Neural progenitor cell (in vitro differentiated cells): ENCODE measurements around the gene BCL2L11. TPM values are rescaled to one million over a fixed set of nuclear protein-coding genes. Genes with fewer than 3 reads are reported as not detected.

Source experiments
- DNase-seq: peaks from one replicate; pipeline ENCODE4 v3.0.0-alpha.2; 2016; ENCODE audit warnings: low spot score
- H2AFZ ChIP-seq: fragments of 200-600 bp; sonication (generic); replicated peaks from 2 replicates; pipeline ENCODE4 v1.6.1; 2016; ENCODE audit warnings: antibody characterized with exemption
- H3F3A ChIP-seq: fragments of 200-600 bp; sonication (generic); 2 replicates; pipeline ENCODE4 v1.6.1; 2016; ENCODE audit warnings: antibody characterized with exemption, low read depth
- H3K27ac ChIP-seq: fragments of 200-600 bp; sonication (generic); 2 replicates; pipeline ENCODE4 v1.5.1; 2016; ENCODE audit warnings: mild to moderate bottlenecking
- H3K27me3 ChIP-seq: fragments of 200-600 bp; sonication (generic); 2 replicates; pipeline ENCODE4 v1.6.1; 2016; ENCODE audit warnings: mild to moderate bottlenecking, moderate library complexity
- H3K36me3 ChIP-seq: fragments of 200-600 bp; sonication (generic); 2 replicates; pipeline ENCODE4 v1.5.1; 2016
- H3K4me1 ChIP-seq: fragments of 200-600 bp; sonication (generic); 2 replicates; pipeline ENCODE4 v1.6.1; 2016; ENCODE audit warnings: mixed run types
- H3K4me2 ChIP-seq: fragments of 200-600 bp; sonication (generic); 2 replicates; pipeline ENCODE4 v1.6.1; 2016
- H3K4me3 ChIP-seq: fragments of 200-600 bp; sonication (generic); 2 replicates; pipeline ENCODE4 v1.5.1; 2016
- H3K79me2 ChIP-seq: fragments of 200-600 bp; sonication (generic); 2 replicates; pipeline ENCODE4 v1.6.1; 2016; ENCODE audit warnings: low read depth
- H3K9ac ChIP-seq: fragments of 200-600 bp; sonication (generic); 2 replicates; pipeline ENCODE4 v1.6.1; 2016
- H3K9me3 ChIP-seq: fragments of 200-600 bp; sonication (generic); 2 replicates; pipeline ENCODE4 v1.5.1; 2016; ENCODE audit warnings: low read depth
- H4K20me1 ChIP-seq: fragments of 200-600 bp; sonication (generic); 2 replicates; pipeline ENCODE4 v1.6.1; 2016; ENCODE audit warnings: low read depth
- H3K27ac Mint-ChIP-seq: 3 replicates; pipeline ENCODE4 v1.8.0; 2021; ENCODE audit warnings: mixed read lengths
- H3K27me3 Mint-ChIP-seq: 2 replicates; pipeline ENCODE4 v1.8.0; 2022; ENCODE audit warnings: low read depth, mild to moderate bottlenecking, inconsistent platforms, moderate library complexity, mixed read lengths; ENCODE audit not compliant: insufficient read depth
- H3K36me3 Mint-ChIP-seq: 3 replicates; pipeline ENCODE4 v1.8.0; 2021; ENCODE audit warnings: mixed read lengths
- H3K4me1 Mint-ChIP-seq: 3 replicates; pipeline ENCODE4 v1.8.0; 2021; ENCODE audit warnings: mixed read lengths
- H3K4me3 Mint-ChIP-seq: 3 replicates; pipeline ENCODE4 v1.8.0; 2021; ENCODE audit warnings: mild to moderate bottlenecking, moderate library complexity, mixed read lengths
- H3K9me3 Mint-ChIP-seq: 3 replicates; pipeline ENCODE4 v1.8.0; 2020; ENCODE audit warnings: mixed read lengths
- CTCF ChIP-seq: fragments of 200-600 bp; sonication (generic); IDR thresholded peaks from 2 replicates; pipeline ENCODE4 v1.5.1; 2017; ENCODE audit warnings: antibody characterized with exemption, mild to moderate bottlenecking
- EZH2 ChIP-seq: fragments of 200-600 bp; sonication (generic); IDR thresholded peaks from 2 replicates; pipeline ENCODE4 v1.6.1; 2017; ENCODE audit warnings: antibody characterized with exemption, mild to moderate bottlenecking, moderate library complexity
- EZH2phosphoT487 ChIP-seq: fragments of 200-600 bp; sonication (generic); IDR thresholded peaks from 2 replicates; pipeline ENCODE4 v1.6.1; 2017; ENCODE audit warnings: antibody characterized with exemption
- total RNA-seq: library from RNA; depleted of rRNA; stranded (reverse); fragments of >200 nt; gene quantifications from 2 replicates; pipeline ENCODE4 v1.2.3, GENCODE V29; 2015; ENCODE audit warnings: low replicate concordance

Gene BCL2L11
- total RNA-seq, 1 donor from 2014 or later = 46.9 TPM

- peaks cover 6% of the 10 kb centered on the region for H3K4me1 Mint-ChIP-seq
These were observed 28.9 kb upstream of the BCL2L11 start for GRCh38 chr2:111091811-111092211.

GRCh38 chr2:111094691-111095090, 26.0 kb upstream of the BCL2L11 start:
- no peaks in the 10 kb centered on the region for H3K79me2 ChIP-seq
- no peak overlapping the region for H3K4me2 ChIP-seq
- peaks cover 6% of the 10 kb centered on the region for H3K4me1 Mint-ChIP-seq
- H4K20me1 ChIP-seq = no peaks in the 10 kb centered on the region
- no peak overlapping the region for H3K27ac Mint-ChIP-seq
- no peaks in the 10 kb centered on the region for H3K36me3 ChIP-seq
- no peak for DNase-seq
- no peaks in the 10 kb centered on the region for H3K27me3 ChIP-seq
- H3K4me1 ChIP-seq = peaks cover 3% of the 10 kb centered on the region
- H3K9me3 ChIP-seq = no peaks in the 10 kb centered on the region
- H3K27ac ChIP-seq = no peak overlapping the region
- H3K36me3 Mint-ChIP-seq = no peaks in the 10 kb centered on the region
- H3K27me3 Mint-ChIP-seq = peaks cover 3% of the 10 kb centered on the region
- no peak overlapping the region for H2AFZ ChIP-seq
- no peak overlapping the region for H3K4me3 Mint-ChIP-seq
- no peaks in the 10 kb centered on the region for H3F3A ChIP-seq
- no peak overlapping the region for H3K9ac ChIP-seq
- no peak overlapping the region for H3K4me3 ChIP-seq
- no peak for TF ChIP-seq EZH2
- TF ChIP-seq EZH2phosphoT487 = no peak
- TF ChIP-seq CTCF = no peak
- H3K9me3 Mint-ChIP-seq = no peaks in the 10 kb centered on the region

More at GRCh38 chr2:111091811-111092211, 28.9 kb upstream of the BCL2L11 start:
- Histone ChIP-seq H3K36me3 (no peaks in the 10 kb centered on the region), H3K4me1 (peaks cover 3% of the 10 kb centered on the region), H3K4me2 (no peak overlapping the region), H3F3A (no peaks in the 10 kb centered on the region), H3K27me3 (no peaks in the 10 kb centered on the region), H3K9me3 (no peaks in the 10 kb centered on the region), H4K20me1 (no peaks in the 10 kb centered on the region), H3K27ac (no peak overlapping the region), H2AFZ (no peak overlapping the region), H3K4me3 (no peak overlapping the region), H3K79me2 (no peaks in the 10 kb centered on the region), H3K9ac (no peak overlapping the region)
- no peaks in the 10 kb centered on the region for H3K36me3 Mint-ChIP-seq
- no peak overlapping the region for H3K27ac Mint-ChIP-seq
- H3K4me3 Mint-ChIP-seq = no peak overlapping the region
- DNase-seq = no peak
- no peak for TF ChIP-seq CTCF
- TF ChIP-seq EZH2phosphoT487 = no peak
- no peak for TF ChIP-seq EZH2
- H3K9me3 Mint-ChIP-seq = no peaks in the 10 kb centered on the region
- peaks cover 6% of the 10 kb centered on the region for H3K27me3 Mint-ChIP-seq

- peak overlapping the region; percentile 28 for H2AFZ ChIP-seq
- H3K27me3 ChIP-seq = no peaks in the 10 kb centered on the region
- Mint-ChIP-seq H3K9me3 (no peaks in the 10 kb centered on the region), H3K4me3 (no peak overlapping the region), H3K4me1 (peaks cover 11% of the 10 kb centered on the region), H3K27ac (no peak overlapping the region), H3K27me3 (no peaks in the 10 kb centered on the region), H3K36me3 (no peaks in the 10 kb centered on the region)
- no peaks in the 10 kb centered on the region for H3K9me3 ChIP-seq
- no peaks in the 10 kb centered on the region for H3K79me2 ChIP-seq
- no peak overlapping the region for H3K9ac ChIP-seq
- H3K4me1 ChIP-seq = peaks cover 3% of the 10 kb centered on the region
- DNase-seq = no peak
- TF ChIP-seq EZH2 (no peak), EZH2phosphoT487 (no peak)
- H3K27ac ChIP-seq = no peak overlapping the region
- no peak overlapping the region for H3K4me3 ChIP-seq
- H3K4me2 ChIP-seq = no peak overlapping the region
- H3K36me3 ChIP-seq = no peaks in the 10 kb centered on the region
- H4K20me1 ChIP-seq = no peaks in the 10 kb centered on the region
- H3F3A ChIP-seq = no peaks in the 10 kb centered on the region
These were observed 25.3 kb upstream of the BCL2L11 start for GRCh38 chr2:111095434-111095833.

GRCh38 chr2:111099402-111099801, 21.3 kb upstream of the BCL2L11 start:
- no peaks in the 10 kb centered on the region for H3K9me3 ChIP-seq
- peaks cover 4% of the 10 kb centered on the region for H3K27me3 Mint-ChIP-seq
- H3K4me3 Mint-ChIP-seq = no peak overlapping the region
- H3K79me2 ChIP-seq = no peaks in the 10 kb centered on the region
- no peak overlapping the region for H3K27ac ChIP-seq
- no peaks in the 10 kb centered on the region for H4K20me1 ChIP-seq
- peaks cover 11% of the 10 kb centered on the region for H3K4me1 ChIP-seq
- no peak overlapping the region for H3K27ac Mint-ChIP-seq
- TF ChIP-seq CTCF (no peak), EZH2phosphoT487 (no peak), EZH2 (no peak)
- H3K4me3 ChIP-seq = no peak overlapping the region
- no peaks in the 10 kb centered on the region for H3K9me3 Mint-ChIP-seq
- no peak overlapping the region for H2AFZ ChIP-seq
- H3F3A ChIP-seq = no peaks in the 10 kb centered on the region
- H3K27me3 ChIP-seq = no peaks in the 10 kb centered on the region
- no peak overlapping the region for H3K9ac ChIP-seq
- no peaks in the 10 kb centered on the region for H3K36me3 ChIP-seq
- DNase-seq = no peak
- H3K4me1 Mint-ChIP-seq = peaks cover 22% of the 10 kb centered on the region
- H3K36me3 Mint-ChIP-seq = no peaks in the 10 kb centered on the region
- H3K4me2 ChIP-seq = no peak overlapping the region
